Measurements from ENCODE around the gene ZNF787.

The ZNF787 gene

GRCh38 chr19:56163097-56163496, 42.0 kb upstream of the ZNF787 start:
- H3K27ac ChIP-seq (replicated peaks): no peak overlapping the region
- H3K27me3 ChIP-seq (ENCODE audit: insufficient read depth, poor library complexity, severe bottlenecking): no peaks in the 10 kb centered on the region
- TF ChIP-seq CTCF (IDR thresholded peaks at IDR 0.05; ENCODE audit: insufficient read depth, low read length) (no peak), POLR2AphosphoS5 (IDR thresholded peaks at IDR 0.05; ENCODE audit: low read depth) (peak; percentile 42; the same call in 1 of the 2 replicates)
- H3K4me3 ChIP-seq (replicated peaks; ENCODE audit: insufficient read depth, low read length): no peak overlapping the region
- peak; percentile 55 to 71 for DNase-seq (ENCODE audit: low read depth in 1 of 2, low spot score in 1 of 2)

GRCh38 chr19:56162258-56162657, 41.2 kb upstream of the ZNF787 start:
- Histone ChIP-seq H3K27me3 (ENCODE audit: insufficient read depth, poor library complexity, severe bottlenecking) (no peaks in the 10 kb centered on the region), H3K27ac (replicated peaks) (no peak overlapping the region), H3K4me3 (replicated peaks; ENCODE audit: insufficient read depth, low read length) (no peak overlapping the region)
- DNase-seq (ENCODE audit: low read depth in 1 of 2, low spot score in 1 of 2): peak in 1 of 2 experiments; percentile 68
- TF ChIP-seq POLR2AphosphoS5 (IDR thresholded peaks at IDR 0.05; ENCODE audit: low read depth) (no peak), SPI1 (IDR thresholded peaks at IDR 0.05; ENCODE audit: borderline replicate concordance, low read depth) (peak; percentile 40; the same call in 1 of the 2 replicates)

- no peak overlapping the region for H3K27ac ChIP-seq (replicated peaks)
- TF ChIP-seq SPI1 (IDR thresholded peaks at IDR 0.05; ENCODE audit: borderline replicate concordance, low read depth) (no peak), GABPA (IDR thresholded peaks at IDR 0.05; ENCODE audit: low read depth) (no peak), CTCF (IDR thresholded peaks at IDR 0.05; ENCODE audit: insufficient read depth, low read length) (no peak), POLR2AphosphoS5 (IDR thresholded peaks at IDR 0.05; ENCODE audit: low read depth) (no peak; the same call in 1 of the 2 replicates), REST (IDR thresholded peaks at IDR 0.05; ENCODE audit: insufficient replicate concordance, low read depth) (no peak)
- no peak overlapping the region for H3K4me3 ChIP-seq (replicated peaks; ENCODE audit: insufficient read depth, low read length)
- H3K27me3 ChIP-seq (ENCODE audit: insufficient read depth, poor library complexity, severe bottlenecking): no peaks in the 10 kb centered on the region
- DNase-seq (ENCODE audit: low read depth in 1 of 2, low spot score in 1 of 2): no peak
These were observed 40.4 kb upstream of the ZNF787 start for GRCh38 chr19:56161534-56161933.

- no peak for DNase-seq (ENCODE audit: low read depth in 1 of 2, low spot score in 1 of 2)
- H3K4me3 ChIP-seq (replicated peaks; ENCODE audit: insufficient read depth, low read length): no peak overlapping the region
- H3K27me3 ChIP-seq (ENCODE audit: insufficient read depth, poor library complexity, severe bottlenecking): no peaks in the 10 kb centered on the region
- TF ChIP-seq GABPA (IDR thresholded peaks at IDR 0.05; ENCODE audit: low read depth) (no peak), POLR2AphosphoS5 (IDR thresholded peaks at IDR 0.05; ENCODE audit: low read depth) (no peak), REST (IDR thresholded peaks at IDR 0.05; ENCODE audit: insufficient replicate concordance, low read depth) (no peak), CTCF (IDR thresholded peaks at IDR 0.05; ENCODE audit: insufficient read depth, low read length) (no peak)
- H3K27ac ChIP-seq (replicated peaks): no peak overlapping the region
These were observed 38.7 kb upstream of the ZNF787 start for GRCh38 chr19:56159622-56160271.
